ENCODE results near the gene PTBP3. TPM values are rescaled to one million over a fixed set of nuclear protein-coding genes. Genes with fewer than 3 reads are reported as not detected.

Gene PTBP3
- total and polyA plus RNA-seq, 2 of the 4 experiments (the other 2 are of a cell fraction), result 8.6 to 15.6 TPM

- DNase-seq (no peak), ATAC-seq (ENCODE audit: low read depth) (no peak)
- ChIA-PET CTCF (no interaction called here), POLR2A (ENCODE audit: unreplicated experiment) (no interaction called here)
- no peak for TF ChIP-seq CTCF (conservative IDR thresholded peaks at IDR 0.05; ENCODE audit: low read depth, low read length)
- TF ChIP-seq MAFK (IDR thresholded peaks at IDR 0.05; ENCODE audit: low read depth, low read length), result no peak
- no peak for TF ChIP-seq RAD21 (IDR thresholded peaks at IDR 0.05; ENCODE audit: low read length)
- no peak for TF ChIP-seq BHLHE40 (IDR thresholded peaks at IDR 0.05; ENCODE audit: low read depth, low read length)
- no peak for TF ChIP-seq CHD1 (IDR thresholded peaks at IDR 0.05; ENCODE audit: low read depth, low read length)
- TF ChIP-seq ELK1 (IDR thresholded peaks at IDR 0.05; ENCODE audit: borderline replicate concordance, low read depth, low read length), result no peak
- no peak for TF ChIP-seq POLR2A (IDR thresholded peaks at IDR 0.05; ENCODE audit: low read depth, low read length)
- no peak for TF ChIP-seq RFX5 (IDR thresholded peaks at IDR 0.05; ENCODE audit: low read depth, low read length)
- no peak for TF ChIP-seq MAZ (IDR thresholded peaks at IDR 0.05; ENCODE audit: borderline replicate concordance, low read depth, low read length)
- no peak for TF ChIP-seq FOS (IDR thresholded peaks at IDR 0.05; ENCODE audit: low read depth, low read length)
- no peak for TF ChIP-seq MXI1 (IDR thresholded peaks at IDR 0.05; ENCODE audit: borderline replicate concordance, low read depth, low read length)
- TF ChIP-seq SMC3 (IDR thresholded peaks at IDR 0.05; ENCODE audit: low read depth, low read length), result no peak
- TF ChIP-seq NFE2L2 (IDR thresholded peaks at IDR 0.05; ENCODE audit: low read depth, low read length), result no peak
- TF ChIP-seq CEBPB (IDR thresholded peaks at IDR 0.05; ENCODE audit: low read depth, low read length), result no peak
- no peak for TF ChIP-seq RCOR1 (IDR thresholded peaks at IDR 0.05; ENCODE audit: insufficient replicate concordance, low read length)
- no peak for TF ChIP-seq USF2 (IDR thresholded peaks at IDR 0.05; ENCODE audit: low read depth, low read length)
- Histone ChIP-seq H2AK5ac (ENCODE audit: low read depth, low read length) (no peak overlapping the region), H3K9me1 (ENCODE audit: insufficient read depth, low read length) (no peaks in the 10 kb centered on the region), H3K9ac (ENCODE audit: low read depth, low read length) (no peak overlapping the region), H2BK20ac (ENCODE audit: low read depth, low read length) (no peak overlapping the region), H2AK9ac (replicated peaks; ENCODE audit: low read depth, low read length, poor library complexity) (no peak overlapping the region), H3K36me3 (ENCODE audit: control insufficient read depth, insufficient read depth, low read length) (peaks cover 16% of the 10 kb centered on the region), H3K56ac (ENCODE audit: extremely low read depth, insufficient read depth, low read length) (no peak overlapping the region), H3K27ac (ENCODE audit: insufficient read depth, low read length) (no peak overlapping the region), H3K23ac (ENCODE audit: low read depth, low read length) (no peak overlapping the region), H3K27me3 (ENCODE audit: control insufficient read depth, insufficient read depth, low read length) (no peaks in the 10 kb centered on the region), H3K9me3 (ENCODE audit: control insufficient read depth, insufficient read depth, low read length) (peaks cover 5% of the 10 kb centered on the region), H2BK5ac (ENCODE audit: low read depth, low read length, poor library complexity, severe bottlenecking) (no peak overlapping the region), H4K5ac (ENCODE audit: low read depth, low read length) (no peak overlapping the region), H4K91ac (ENCODE audit: insufficient read depth, low read depth, low read length) (no peak overlapping the region), H3K4me3 (ENCODE audit: insufficient read depth, low read depth, low read length) (no peak overlapping the region), H4K8ac (ENCODE audit: low read depth in 2 of 2, low read length in 2 of 2) (no peak overlapping the region), H3K18ac (ENCODE audit: low read depth, low read length) (no peak overlapping the region), H3K4ac (ENCODE audit: low read depth, low read length) (no peak overlapping the region), H3K4me2 (ENCODE audit: low read depth, low read length) (no peak overlapping the region), H2BK120ac (ENCODE audit: low read depth, low read length) (no peak overlapping the region), H3K14ac (replicated peaks; ENCODE audit: low read depth, low read length) (no peak overlapping the region), H3K4me1 (ENCODE audit: control insufficient read depth, insufficient read depth, low read length) (no peaks in the 10 kb centered on the region; the same call in 1 of the 2 replicates), H4K20me1 (ENCODE audit: insufficient read depth, low read length) (no peaks in the 10 kb centered on the region), H2BK15ac (ENCODE audit: low read depth, low read length) (no peak overlapping the region), H2AFZ (replicated peaks; ENCODE audit: low read length, poor library complexity) (no peak overlapping the region), H3K79me1 (ENCODE audit: low read depth in 1 of 2, low read length in 2 of 2) (0 out of 4 replicates have a peak, but pooled peaks cover 0 to 4% of the 10 kb centered on the region in 2 experiments)
- intact Hi-C loops (cut with micrococcal nuclease) (no loop called here), in situ Hi-C loops (cut with MboI; ENCODE audit: low sequenced_read_pairs) (no loop called here), dilution Hi-C loops (cut with HindIII; ENCODE audit: low sequenced_read_pairs, unreplicated experiment) (no loop called here)
- WGBS, 2 experiments (ENCODE audit: extremely low coverage in 2 of 2, insufficient read length in 1 of 2), result no CpG with 5 or more reads among the region's 1 CpG
- BruUV-seq (replicated peaks), result no TSS peak
Observed at GRCh38 chr9:112207451-112207850, 126.0 kb downstream of the PTBP3 start.

All from IMR-90 (cell line).